ENCODE results near the gene SYVN1. TPM values are rescaled to one million over a fixed set of nuclear protein-coding genes. Genes with fewer than 3 reads are reported as not detected.
A peak's percentile ranks its signal among the peaks of the same experiment; 100 is the strongest.

The SYVN1 gene
- total and polyA plus RNA-seq, 8 donors: 37.2 to 74.5 (median 47.1) TPM

DNA sequence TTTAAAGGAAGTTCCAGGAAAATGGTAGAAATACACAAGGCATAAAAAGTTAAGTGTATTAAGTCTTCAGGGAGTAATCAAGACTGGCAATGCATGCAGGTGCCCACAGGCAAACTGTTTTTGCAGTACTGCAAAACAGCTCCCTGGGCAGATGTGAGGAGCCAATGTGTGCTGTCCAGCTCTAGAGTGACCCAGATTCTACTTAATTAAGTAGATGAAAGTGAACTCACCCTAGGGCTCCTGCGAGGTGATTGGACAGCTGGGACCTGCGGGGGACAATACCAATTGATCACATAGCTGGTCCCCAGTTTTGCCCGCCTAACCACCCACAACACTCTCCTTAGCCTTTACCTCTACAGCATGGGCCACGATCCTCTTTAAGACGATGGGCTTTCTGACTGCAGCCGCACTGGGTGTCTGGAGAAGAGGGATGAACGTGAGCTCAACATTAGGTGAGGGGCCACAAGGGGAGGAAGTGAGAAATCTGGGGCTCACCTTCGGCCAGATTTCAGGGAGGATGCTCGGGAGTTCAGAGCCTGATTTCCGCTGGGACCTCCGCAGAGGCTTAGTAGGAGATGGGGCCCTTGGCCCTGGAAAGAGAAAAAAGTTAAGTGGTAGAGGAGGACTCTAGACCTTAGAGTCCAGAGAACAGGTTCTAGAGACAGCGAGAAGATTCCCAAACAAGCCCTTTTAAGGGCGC is 51.0 kb downstream of the SYVN1 start:
- ATAC-seq (no peak), DNase-seq (no peak)
- TF ChIP-seq, protein P1, sequence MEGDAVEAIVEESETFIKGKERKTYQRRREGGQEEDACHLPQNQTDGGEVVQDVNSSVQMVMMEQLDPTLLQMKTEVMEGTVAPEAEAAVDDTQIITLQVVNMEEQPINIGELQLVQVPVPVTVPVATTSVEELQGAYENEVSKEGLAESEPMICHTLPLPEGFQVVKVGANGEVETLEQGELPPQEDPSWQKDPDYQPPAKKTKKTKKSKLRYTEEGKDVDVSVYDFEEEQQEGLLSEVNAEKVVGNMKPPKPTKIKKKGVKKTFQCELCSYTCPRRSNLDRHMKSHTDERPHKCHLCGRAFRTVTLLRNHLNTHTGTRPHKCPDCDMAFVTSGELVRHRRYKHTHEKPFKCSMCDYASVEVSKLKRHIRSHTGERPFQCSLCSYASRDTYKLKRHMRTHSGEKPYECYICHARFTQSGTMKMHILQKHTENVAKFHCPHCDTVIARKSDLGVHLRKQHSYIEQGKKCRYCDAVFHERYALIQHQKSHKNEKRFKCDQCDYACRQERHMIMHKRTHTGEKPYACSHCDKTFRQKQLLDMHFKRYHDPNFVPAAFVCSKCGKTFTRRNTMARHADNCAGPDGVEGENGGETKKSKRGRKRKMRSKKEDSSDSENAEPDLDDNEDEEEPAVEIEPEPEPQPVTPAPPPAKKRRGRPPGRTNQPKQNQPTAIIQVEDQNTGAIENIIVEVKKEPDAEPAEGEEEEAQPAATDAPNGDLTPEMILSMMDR (IDR thresholded peaks at IDR 0.05): no peak
- Histone ChIP-seq H3K36me3 (peaks cover 0 to 33% of the 10 kb centered on the region in 2 donors), H3K4me1 (peaks cover 9 to 27% of the 10 kb centered on the region in 2 donors), H3K9me3 (no peaks in the 10 kb centered on the region), H3K27ac (peak overlapping the region in 1 of 2 donors; percentile 90), H3K27me3 (no peaks in the 10 kb centered on the region), H3K4me3 (peak overlapping the region; percentile 79 to 85)
- intact Hi-C loops (cut with DNase I): no loop called here

DNA sequence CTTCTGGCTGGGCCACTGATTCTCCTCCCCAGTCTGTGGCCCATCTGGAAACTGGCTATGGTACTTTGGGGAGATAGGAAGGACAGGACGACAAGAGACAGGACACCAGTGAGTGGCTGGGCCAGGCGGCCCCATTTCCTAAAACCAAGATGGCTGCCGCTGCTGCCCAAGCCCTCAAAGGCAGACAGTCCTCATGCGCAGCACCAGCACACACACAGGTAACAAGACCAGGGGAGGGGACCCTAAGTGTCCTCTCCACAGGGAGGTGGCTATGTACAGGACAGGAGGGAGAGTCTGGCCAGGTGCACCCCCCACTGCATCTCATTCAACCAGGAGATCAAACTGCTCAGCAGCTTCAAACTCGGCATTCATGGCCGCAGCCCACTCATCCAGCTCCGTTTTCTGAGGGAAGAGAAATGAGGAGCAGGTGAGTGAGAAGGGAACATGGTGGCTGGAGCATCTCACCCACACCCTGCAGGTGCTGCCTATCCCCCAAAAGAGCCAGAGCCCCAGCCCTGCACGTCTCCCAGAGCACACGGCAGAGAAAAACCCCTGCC is 55.5 kb downstream of the SYVN1 start:
- Histone ChIP-seq H3K4me3 (no peak overlapping the region), H3K36me3 (no peaks in the 10 kb centered on the region), H3K9me3 (no peaks in the 10 kb centered on the region), H3K27ac (no peak overlapping the region), H3K4me1 (peaks cover 0 to 9% of the 10 kb centered on the region in 2 donors), H3K27me3 (no peaks in the 10 kb centered on the region)
- ATAC-seq: no peak
- intact Hi-C loops (cut with DNase I): no loop called here
- no peak for DNase-seq
- TF ChIP-seq, protein P1 (IDR thresholded peaks at IDR 0.05): no peak

DNA sequence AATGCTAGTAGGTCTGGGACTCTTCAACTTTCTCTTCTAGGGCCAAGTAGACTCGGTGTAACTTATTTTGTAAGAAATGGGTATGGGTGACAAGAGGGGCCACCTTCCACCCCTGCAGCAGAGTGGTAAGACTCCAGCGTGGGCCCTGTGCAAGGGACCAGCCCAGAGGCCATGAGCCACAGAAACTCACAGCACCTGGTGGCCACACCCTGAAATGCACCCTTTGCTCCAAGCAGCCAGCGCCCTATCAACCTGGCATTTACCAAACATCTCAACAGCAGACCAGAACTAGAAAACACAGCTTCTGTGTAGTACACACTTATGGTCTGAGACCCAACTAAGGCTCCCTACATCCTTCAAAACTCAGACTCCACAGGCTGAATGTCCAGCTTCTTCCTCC is 56.2 kb downstream of the SYVN1 start:
- intact Hi-C loops (cut with DNase I): no loop called here
- TF ChIP-seq, protein P1 (IDR thresholded peaks at IDR 0.05): peak; percentile 50 to 77
- H3K4me3 ChIP-seq: no peak overlapping the region
- ATAC-seq (peak; percentile 91), DNase-seq (peak in 1 of 4 donors; percentile 7)
- H3K36me3 ChIP-seq: no peaks in the 10 kb centered on the region
- no peaks in the 10 kb centered on the region for H3K27me3 ChIP-seq
- peaks cover 0 to 2% of the 10 kb centered on the region in 2 donors for H3K4me1 ChIP-seq
- no peaks in the 10 kb centered on the region for H3K9me3 ChIP-seq
- no peak overlapping the region for H3K27ac ChIP-seq

DNA sequence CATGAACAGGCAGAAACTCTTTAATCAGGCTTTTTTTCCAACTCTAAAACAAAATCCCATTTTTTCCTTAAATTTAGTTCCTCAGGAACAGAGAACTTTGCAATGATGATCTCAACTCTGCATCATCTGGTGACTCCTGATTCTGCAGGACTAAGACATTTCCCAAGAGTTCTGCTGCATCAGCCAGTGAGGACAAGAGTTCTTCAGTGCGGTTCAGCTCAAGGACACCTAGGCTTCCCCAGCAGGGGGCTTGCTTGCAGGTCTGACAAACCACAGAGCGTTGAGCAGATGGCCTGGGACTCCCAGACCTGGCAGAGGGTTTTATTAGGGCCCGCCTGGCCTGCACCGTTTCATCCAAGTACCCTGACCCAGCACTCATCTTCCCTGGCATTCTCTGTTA is 56.9 kb downstream of the SYVN1 start:
- H3K4me1 ChIP-seq: no peaks in the 10 kb centered on the region
- H3K4me3 ChIP-seq: no peak overlapping the region
- no peaks in the 10 kb centered on the region for H3K9me3 ChIP-seq
- no peak overlapping the region for H3K27ac ChIP-seq
- TF ChIP-seq, protein P1 (IDR thresholded peaks at IDR 0.05): no peak
- no peak for DNase-seq
- no peak for ATAC-seq
- H3K36me3 ChIP-seq: no peaks in the 10 kb centered on the region
- intact Hi-C loops (cut with DNase I): no loop called here
- no peaks in the 10 kb centered on the region for H3K27me3 ChIP-seq

Small RNA genes lying within 50 kb of the gene (microRNA-seq; reads per million reads assigned to microRNA genes)
- gene MIR6751: 0.17 to 0.96 reads per million in 2 donors

Other genes starting within 250 kb of the SYVN1 start
- 10 to 100 TPM; 21.9 to 23.5 TPM for gene ATG2A, start 217.3 kb downstream of the SYVN1 start, total RNA-seq
- 10 to 100 TPM; 14.2 to 21.1 (median 17.5) TPM for gene ATG2A, start 217.3 kb downstream of the SYVN1 start, polyA plus RNA-seq (ENCODE audit: insufficient read length in 6 of 6)
- 10 to 100 TPM; 24.4 to 29.9 TPM for gene PPP2R5B, start 209.8 kb downstream of the SYVN1 start, total RNA-seq
- 10 to 100 TPM; 12.1 to 14.4 (median 13.5) TPM for gene PPP2R5B, start 209.8 kb downstream of the SYVN1 start, polyA plus RNA-seq (ENCODE audit: insufficient read length in 6 of 6)
- not detected for gene GPHA2, start 198.6 kb downstream of the SYVN1 start, total RNA-seq
- gene GPHA2, start 198.6 kb downstream of the SYVN1 start, polyA plus RNA-seq (ENCODE audit: insufficient read length in 6 of 6): under 1 TPM in 3 of 6 donors, not detected in 3; 0.25 to 0.60 (median 0.49) TPM
- not detected for gene MAJIN, start 162.4 kb downstream of the SYVN1 start, total RNA-seq
- under 1 TPM in 2 of 6 donors, not detected in 4; 0.11 to 0.14 TPM for gene MAJIN, start 162.4 kb downstream of the SYVN1 start, polyA plus RNA-seq (ENCODE audit: insufficient read length in 6 of 6)
- gene BATF2, start 137.5 kb downstream of the SYVN1 start, total RNA-seq: 1 to 10 TPM; 3.2 to 8.1 TPM
- 1 to 10 TPM; 2.6 to 3.7 (median 3.5) TPM for gene BATF2, start 137.5 kb downstream of the SYVN1 start, polyA plus RNA-seq (ENCODE audit: insufficient read length in 6 of 6)
- 10 to 100 TPM; 85.3 to 89.9 TPM for gene ARL2, start 120.4 kb downstream of the SYVN1 start, total RNA-seq
- gene ARL2, start 120.4 kb downstream of the SYVN1 start, polyA plus RNA-seq (ENCODE audit: insufficient read length in 6 of 6): 10 to 100 TPM; 42.2 to 58.3 (median 48.1) TPM
- gene SNX15, start 107.1 kb downstream of the SYVN1 start, total RNA-seq: 10 to 100 TPM; 22.6 to 27.4 TPM
- 10 to 100 TPM; 22.0 to 26.3 (median 23.3) TPM for gene SNX15, start 107.1 kb downstream of the SYVN1 start, polyA plus RNA-seq (ENCODE audit: insufficient read length in 6 of 6)
- gene SAC3D1, start 93.3 kb downstream of the SYVN1 start, total RNA-seq: 10 to 100 TPM; 13.2 to 15.4 TPM
- gene SAC3D1, start 93.3 kb downstream of the SYVN1 start, polyA plus RNA-seq (ENCODE audit: insufficient read length in 6 of 6): 10 to 100 TPM in 4 of 6 donors, 1 to 10 TPM in 2; 8.9 to 14.0 (median 11.1) TPM
- gene NAALADL1, start 76.0 kb downstream of the SYVN1 start, total RNA-seq: 10 to 100 TPM in 1 of 2 donors, 1 to 10 TPM in 1; 8.5 to 10.4 TPM
- 10 to 100 TPM; 11.5 to 20.7 (median 15.4) TPM for gene NAALADL1, start 76.0 kb downstream of the SYVN1 start, polyA plus RNA-seq (ENCODE audit: insufficient read length in 6 of 6)
- 10 to 100 TPM in 1 of 2 donors, 1 to 10 TPM in 1; 7.1 to 11.3 TPM for gene CDCA5, start 50.5 kb downstream of the SYVN1 start, total RNA-seq
- gene CDCA5, start 50.5 kb downstream of the SYVN1 start, polyA plus RNA-seq (ENCODE audit: insufficient read length in 6 of 6): 10 to 100 TPM; 12.7 to 27.9 (median 17.1) TPM
- 10 to 100 TPM; 32.6 to 36.4 TPM for gene ZFPL1, start 50.3 kb downstream of the SYVN1 start, total RNA-seq
- gene ZFPL1, start 50.3 kb downstream of the SYVN1 start, polyA plus RNA-seq (ENCODE audit: insufficient read length in 6 of 6): 10 to 100 TPM; 24.9 to 30.4 (median 27.7) TPM
- gene VPS51, start 38.3 kb downstream of the SYVN1 start, total RNA-seq: 10 to 100 TPM; 79.4 to 86.8 TPM
- 100 to 1,000 TPM in 4 of 6 donors, 10 to 100 TPM in 2; 97.2 to 143 (median 118) TPM for gene VPS51, start 38.3 kb downstream of the SYVN1 start, polyA plus RNA-seq (ENCODE audit: insufficient read length in 6 of 6)
- 10 to 100 TPM; 37.1 to 41.0 TPM for gene TM7SF2, start 22.6 kb downstream of the SYVN1 start, total RNA-seq
- 10 to 100 TPM; 16.1 to 25.5 (median 21.5) TPM for gene TM7SF2, start 22.6 kb downstream of the SYVN1 start, polyA plus RNA-seq (ENCODE audit: insufficient read length in 6 of 6)
- gene ZNHIT2, start 16.8 kb downstream of the SYVN1 start, total RNA-seq: 10 to 100 TPM in 1 of 2 donors, 1 to 10 TPM in 1; 8.0 to 10.6 TPM
- 1 to 10 TPM; 3.1 to 6.2 (median 4.9) TPM for gene ZNHIT2, start 16.8 kb downstream of the SYVN1 start, polyA plus RNA-seq (ENCODE audit: insufficient read length in 6 of 6)
- gene FAU, start 12.4 kb downstream of the SYVN1 start, total RNA-seq: 100 to 1,000 TPM; 621 to 685 TPM
- gene FAU, start 12.4 kb downstream of the SYVN1 start, polyA plus RNA-seq (ENCODE audit: insufficient read length in 6 of 6): 1,000 to 10,000 TPM in 1 of 6 donors, 100 to 1,000 TPM in 5; 705 to 1,036 (median 867) TPM
- 10 to 100 TPM; 46.8 to 47.2 TPM for gene MRPL49, start 12.2 kb downstream of the SYVN1 start, total RNA-seq
- gene MRPL49, start 12.2 kb downstream of the SYVN1 start, polyA plus RNA-seq (ENCODE audit: insufficient read length in 6 of 6): 10 to 100 TPM; 39.3 to 44.4 (median 41.9) TPM
- not detected for gene SPDYC, start 35.7 kb upstream of the SYVN1 start, total RNA-seq
- gene SPDYC, start 35.7 kb upstream of the SYVN1 start, polyA plus RNA-seq (ENCODE audit: insufficient read length in 6 of 6): not detected
- gene CAPN1, start 47.4 kb upstream of the SYVN1 start, total RNA-seq: 100 to 1,000 TPM; 232 to 248 TPM
- gene CAPN1, start 47.4 kb upstream of the SYVN1 start, polyA plus RNA-seq (ENCODE audit: insufficient read length in 6 of 6): 100 to 1,000 TPM in 1 of 6 donors, 10 to 100 TPM in 5; 80.5 to 100 (median 86.0) TPM
- 10 to 100 TPM in 1 of 2 donors, 1 to 10 TPM in 1; 9.4 to 19.2 TPM for gene POLA2, start 127.4 kb upstream of the SYVN1 start, total RNA-seq
- gene POLA2, start 127.4 kb upstream of the SYVN1 start, polyA plus RNA-seq (ENCODE audit: insufficient read length in 6 of 6): 10 to 100 TPM; 19.3 to 30.2 (median 22.7) TPM
- gene CDC42EP2, start 180.3 kb upstream of the SYVN1 start, total RNA-seq: 10 to 100 TPM; 11.6 to 18.5 TPM
- 10 to 100 TPM in 1 of 6 donors, 1 to 10 TPM in 5; 4.6 to 12.5 (median 8.5) TPM for gene CDC42EP2, start 180.3 kb upstream of the SYVN1 start, polyA plus RNA-seq (ENCODE audit: insufficient read length in 6 of 6)
- 10 to 100 TPM; 47.4 to 51.4 TPM for gene DPF2, start 199.3 kb upstream of the SYVN1 start, total RNA-seq
- 10 to 100 TPM; 85.0 to 94.8 (median 92.4) TPM for gene DPF2, start 199.3 kb upstream of the SYVN1 start, polyA plus RNA-seq (ENCODE audit: insufficient read length in 6 of 6)
- under 1 TPM; 0.21 to 0.32 TPM for gene TIGD3, start 220.2 kb upstream of the SYVN1 start, total RNA-seq
- gene TIGD3, start 220.2 kb upstream of the SYVN1 start, polyA plus RNA-seq (ENCODE audit: insufficient read length in 6 of 6): under 1 TPM in 5 of 6 donors, not detected in 1; 0.14 to 0.39 (median 0.24) TPM
- 1 to 10 TPM; 8.4 to 9.8 TPM for gene SLC25A45, start 248.1 kb upstream of the SYVN1 start, total RNA-seq
- 10 to 100 TPM; 10.7 to 17.0 (median 12.8) TPM for gene SLC25A45, start 248.1 kb upstream of the SYVN1 start, polyA plus RNA-seq (ENCODE audit: insufficient read length in 6 of 6)